Stomach smooth muscle (tissue), 2 donors: ENCODE data around the gene WDFY4.

Source experiments
- H3K27ac ChIP-seq: one replicate; pipeline ENCODE4 v1.7.0; 2013; ENCODE audit warnings: mild to moderate bottlenecking, low read length, inconsistent platforms
- H3K27me3 ChIP-seq, 2 donors: one replicate each; pipeline ENCODE4 v1.7.0; 2013; ENCODE audit warnings: low read length in 2 of 2; ENCODE audit not compliant: insufficient read depth in 2 of 2, control insufficient read depth in 1 of 2
- H3K36me3 ChIP-seq, 2 donors: one replicate each; pipeline ENCODE4 v1.7.0; 2013; ENCODE audit warnings: low read length in 2 of 2; ENCODE audit not compliant: control insufficient read depth in 2 of 2, insufficient read depth in 2 of 2
- H3K4me1 ChIP-seq: one replicate; pipeline ENCODE4 v1.7.0; 2013; ENCODE audit warnings: low read length; ENCODE audit not compliant: control insufficient read depth, insufficient read depth
- H3K4me3 ChIP-seq, 2 donors: one replicate each; pipeline ENCODE4 v1.7.0; 2013; ENCODE audit warnings: low read length in 2 of 2
- H3K9ac ChIP-seq, 2 donors: one replicate each; pipeline ENCODE4 v1.7.0; 2013; ENCODE audit warnings: low read length in 2 of 2, mild to moderate bottlenecking in 1 of 2
- H3K9me3 ChIP-seq, 2 donors: one replicate each; pipeline ENCODE4 v1.7.0; 2013; ENCODE audit warnings: low read length in 2 of 2; ENCODE audit not compliant: control insufficient read depth in 2 of 2
- donor health status: healthy.
- donor health status: Pancreatic carcinoma.

The WDFY4 gene

GRCh38 chr10:48799341-48800006 is 114.8 kb downstream of the WDFY4 start:
- Histone ChIP-seq H3K27ac (no peak overlapping the region), H3K9me3 (no peaks in the 10 kb centered on the region)

GRCh38 chr10:48800007-48800675 is 115.5 kb downstream of the WDFY4 start:
- H3K36me3 ChIP-seq, result no peaks in the 10 kb centered on the region
- H3K9ac ChIP-seq, result no peak overlapping the region
- no peak overlapping the region for H3K4me3 ChIP-seq
- no peak overlapping the region for H3K27ac ChIP-seq
- peaks cover 1 to 2% of the 10 kb centered on the region in 2 donors for H3K27me3 ChIP-seq
- no peaks in the 10 kb centered on the region for H3K4me1 ChIP-seq
- no peaks in the 10 kb centered on the region for H3K9me3 ChIP-seq

More at GRCh38 chr10:48799341-48800006, 114.8 kb downstream of the WDFY4 start:
- peaks cover 0 to 2% of the 10 kb centered on the region in 2 donors for H3K27me3 ChIP-seq
- H3K4me3 ChIP-seq, result no peak overlapping the region
- no peak overlapping the region for H3K9ac ChIP-seq
- H3K36me3 ChIP-seq, result no peaks in the 10 kb centered on the region
- H3K4me1 ChIP-seq, result no peaks in the 10 kb centered on the region

- no peak overlapping the region for H3K4me3 ChIP-seq
- peaks cover 2% of the 10 kb centered on the region in 2 donors for H3K27me3 ChIP-seq
- H3K27ac ChIP-seq, result no peak overlapping the region
- no peaks in the 10 kb centered on the region for H3K9me3 ChIP-seq
- no peaks in the 10 kb centered on the region for H3K36me3 ChIP-seq
- no peak overlapping the region for H3K9ac ChIP-seq
- H3K4me1 ChIP-seq, result peaks cover 4% of the 10 kb centered on the region
Measured at GRCh38 chr10:48801001-48801421, 116.3 kb downstream of the WDFY4 start.

GRCh38 chr10:48802611-48803071 is 118.0 kb downstream of the WDFY4 start:
- peaks cover 2 to 3% of the 10 kb centered on the region in 2 donors for H3K27me3 ChIP-seq
- H3K9ac ChIP-seq, result no peak overlapping the region
- no peak overlapping the region for H3K4me3 ChIP-seq
- H3K36me3 ChIP-seq, result no peaks in the 10 kb centered on the region
- H3K4me1 ChIP-seq, result peaks cover 4% of the 10 kb centered on the region
- no peaks in the 10 kb centered on the region for H3K9me3 ChIP-seq
- no peak overlapping the region for H3K27ac ChIP-seq

- no peak overlapping the region for H3K9ac ChIP-seq
- no peak overlapping the region for H3K4me3 ChIP-seq
- H3K4me1 ChIP-seq, result peaks cover 4% of the 10 kb centered on the region
- no peaks in the 10 kb centered on the region for H3K9me3 ChIP-seq
- H3K36me3 ChIP-seq, result no peaks in the 10 kb centered on the region
- peaks cover 2 to 3% of the 10 kb centered on the region in 2 donors for H3K27me3 ChIP-seq
- no peak overlapping the region for H3K27ac ChIP-seq
Measured at GRCh38 chr10:48803801-48804584, 119.3 kb downstream of the WDFY4 start.

DNA sequence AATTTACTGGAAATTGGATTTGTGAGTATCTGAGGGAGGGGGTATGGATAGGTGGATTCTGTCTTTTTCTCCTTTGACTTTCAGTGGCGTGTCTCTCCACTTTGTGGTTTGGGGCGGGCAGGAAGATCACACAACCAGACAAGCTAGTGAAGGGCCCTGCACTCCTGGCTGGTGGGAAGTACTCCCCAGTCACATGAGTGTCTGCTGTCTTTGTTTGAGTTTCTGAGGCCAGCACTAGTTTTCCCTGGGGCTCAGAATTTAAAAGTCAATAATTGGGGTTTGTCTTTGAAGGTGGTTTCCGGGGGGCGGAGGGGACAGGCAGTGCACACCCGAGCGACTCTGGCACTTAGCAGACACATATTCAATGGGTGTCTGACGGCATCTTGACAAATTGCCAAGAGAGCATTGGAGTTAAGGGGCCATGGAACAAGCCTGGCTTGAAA is 120.1 kb downstream of the WDFY4 start:
- no peaks in the 10 kb centered on the region for H3K9me3 ChIP-seq
- H3K4me3 ChIP-seq, result no peak overlapping the region
- H3K4me1 ChIP-seq, result peaks cover 4% of the 10 kb centered on the region
- no peak overlapping the region for H3K27ac ChIP-seq
- H3K9ac ChIP-seq, result no peak overlapping the region
- H3K36me3 ChIP-seq, result no peaks in the 10 kb centered on the region
- H3K27me3 ChIP-seq, result peaks cover 2 to 3% of the 10 kb centered on the region in 2 donors

GRCh38 chr10:48805411-48805810 is 120.7 kb downstream of the WDFY4 start:
- no peak overlapping the region for H3K9ac ChIP-seq
- H3K36me3 ChIP-seq, result no peaks in the 10 kb centered on the region
- H3K27ac ChIP-seq, result no peak overlapping the region
- peaks cover 4% of the 10 kb centered on the region for H3K4me1 ChIP-seq
- no peaks in the 10 kb centered on the region for H3K9me3 ChIP-seq
- peaks cover 2 to 3% of the 10 kb centered on the region in 2 donors for H3K27me3 ChIP-seq
- H3K4me3 ChIP-seq, result no peak overlapping the region

- Histone ChIP-seq H3K27ac (no peak overlapping the region), H3K4me1 (peaks cover 4% of the 10 kb centered on the region), H3K9ac (no peak overlapping the region), H3K9me3 (no peaks in the 10 kb centered on the region), H3K36me3 (no peaks in the 10 kb centered on the region), H3K27me3 (peaks cover 2 to 3% of the 10 kb centered on the region in 2 donors), H3K4me3 (no peak overlapping the region)
Measured at GRCh38 chr10:48805848-48806247, 121.2 kb downstream of the WDFY4 start.

GRCh38 chr10:48806342-48806741 is 121.7 kb downstream of the WDFY4 start:
- Histone ChIP-seq H3K9me3 (no peaks in the 10 kb centered on the region), H3K27me3 (peaks cover 2 to 3% of the 10 kb centered on the region in 2 donors), H3K4me1 (peaks cover 4% of the 10 kb centered on the region), H3K9ac (no peak overlapping the region), H3K36me3 (no peaks in the 10 kb centered on the region), H3K4me3 (no peak overlapping the region), H3K27ac (no peak overlapping the region)

DNA sequence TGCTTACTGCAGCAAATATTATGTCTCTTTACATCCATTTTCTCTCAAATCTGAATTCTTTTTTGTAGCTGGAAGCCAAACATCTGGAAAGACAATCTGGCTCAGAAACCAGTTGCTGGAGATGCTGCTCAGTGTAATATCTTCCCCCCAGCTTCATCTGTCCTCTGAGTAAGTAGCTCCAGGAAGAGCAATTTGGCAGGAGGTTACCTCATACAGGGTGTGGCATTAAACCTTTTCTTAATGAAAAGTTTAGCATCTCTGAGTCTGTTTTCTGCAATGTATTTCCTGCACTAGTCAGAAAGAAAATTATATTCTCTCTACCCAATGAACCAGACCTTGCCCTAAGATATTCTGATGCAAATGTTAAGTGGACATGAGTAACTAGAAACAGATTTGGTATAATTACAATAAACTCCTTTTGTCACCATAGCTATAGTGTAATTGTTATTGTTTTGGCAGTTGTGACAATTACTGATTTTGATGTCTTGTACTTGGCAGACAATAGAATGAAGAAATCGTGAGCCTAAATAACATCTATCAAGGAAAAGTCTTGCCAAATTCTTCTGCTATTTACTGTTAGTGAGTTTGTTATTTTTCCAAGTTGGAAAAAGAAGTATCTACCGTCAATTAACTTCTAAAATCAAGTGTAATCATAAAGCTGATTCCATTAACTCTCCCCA is 123.3 kb downstream of the WDFY4 start:
- H3K27ac ChIP-seq, result no peak overlapping the region
- H3K27me3 ChIP-seq, result peaks cover 2 to 3% of the 10 kb centered on the region in 2 donors
- H3K9ac ChIP-seq, result no peak overlapping the region
- H3K4me1 ChIP-seq, result peaks cover 4% of the 10 kb centered on the region
- no peaks in the 10 kb centered on the region for H3K36me3 ChIP-seq
- H3K4me3 ChIP-seq, result no peak overlapping the region
- H3K9me3 ChIP-seq, result no peaks in the 10 kb centered on the region
